Bronchial epithelial cell (primary cell): Measurements from ENCODE around the gene LAD1. TPM values are rescaled to one million over a fixed set of nuclear protein-coding genes. Genes with fewer than 3 reads are reported as not detected.

Experiments used
- DNase-seq: peaks from one replicate; pipeline ENCODE4 v3.0.0-alpha.2; 2010; ENCODE audit warnings: low read depth
- FAIRE-seq: peaks from 2 replicates; lab custom pipeline; 2011; peaks lifted over from hg19 to GRCh38; lab: Jason Lieb, UNC
- H3K27me3 ChIP-seq: 2 replicates; pipeline ENCODE4 v1.5.1; 2011; ENCODE audit warnings: low read length; ENCODE audit not compliant: control insufficient read depth, insufficient read depth
- H3K36me3 ChIP-seq: 2 replicates; pipeline ENCODE4 v1.5.1; 2011; ENCODE audit warnings: low read length; ENCODE audit not compliant: control insufficient read depth, insufficient read depth
- H3K4me3 ChIP-seq: 2 replicates; pipeline ENCODE4 v1.5.1; 2011; ENCODE audit warnings: mild to moderate bottlenecking, low read depth, low read length, control low read depth
- total RNA-seq: library from RNA; depleted of rRNA; stranded (reverse); fragments of >200 nt; gene quantifications from 2 replicates; pipeline ENCODE4 v1.2.1, GENCODE V29; 2014
- TF ChIP-seq, protein P1 (sequence below): IDR thresholded peaks from 2 replicates; pipeline ENCODE4 v1.5.1; 2011; ENCODE audit warnings: mild to moderate bottlenecking, moderate library complexity, low read length, control low read depth, inconsistent platforms; ENCODE audit not compliant: insufficient read depth, severe bottlenecking

The LAD1 gene
- total RNA-seq, 1 donor from 2014 or later: 156 TPM

DNA sequence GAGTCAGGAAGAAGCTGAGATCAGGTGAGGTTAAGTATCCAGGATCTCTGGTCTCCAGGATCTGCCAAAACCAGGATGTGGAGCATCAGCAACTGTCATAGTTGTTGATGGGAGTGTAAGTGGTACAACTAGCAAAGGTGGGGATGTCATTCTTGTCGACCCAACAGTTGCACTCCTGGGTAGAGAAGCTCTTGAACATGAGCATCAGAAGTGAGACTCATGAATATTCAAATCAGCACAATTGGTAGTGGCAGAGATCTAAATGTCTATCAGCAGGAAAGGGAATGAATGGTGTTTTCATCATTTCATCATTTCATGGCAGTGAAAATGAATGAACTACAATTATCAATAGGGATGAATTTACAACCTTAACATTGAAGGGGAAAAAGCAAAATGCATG lies 4.2 kb upstream of the LAD1 start:
- DNase-seq: no peak
- TF ChIP-seq, protein P1, sequence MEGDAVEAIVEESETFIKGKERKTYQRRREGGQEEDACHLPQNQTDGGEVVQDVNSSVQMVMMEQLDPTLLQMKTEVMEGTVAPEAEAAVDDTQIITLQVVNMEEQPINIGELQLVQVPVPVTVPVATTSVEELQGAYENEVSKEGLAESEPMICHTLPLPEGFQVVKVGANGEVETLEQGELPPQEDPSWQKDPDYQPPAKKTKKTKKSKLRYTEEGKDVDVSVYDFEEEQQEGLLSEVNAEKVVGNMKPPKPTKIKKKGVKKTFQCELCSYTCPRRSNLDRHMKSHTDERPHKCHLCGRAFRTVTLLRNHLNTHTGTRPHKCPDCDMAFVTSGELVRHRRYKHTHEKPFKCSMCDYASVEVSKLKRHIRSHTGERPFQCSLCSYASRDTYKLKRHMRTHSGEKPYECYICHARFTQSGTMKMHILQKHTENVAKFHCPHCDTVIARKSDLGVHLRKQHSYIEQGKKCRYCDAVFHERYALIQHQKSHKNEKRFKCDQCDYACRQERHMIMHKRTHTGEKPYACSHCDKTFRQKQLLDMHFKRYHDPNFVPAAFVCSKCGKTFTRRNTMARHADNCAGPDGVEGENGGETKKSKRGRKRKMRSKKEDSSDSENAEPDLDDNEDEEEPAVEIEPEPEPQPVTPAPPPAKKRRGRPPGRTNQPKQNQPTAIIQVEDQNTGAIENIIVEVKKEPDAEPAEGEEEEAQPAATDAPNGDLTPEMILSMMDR: no peak
- FAIRE-seq: no peak
- H3K36me3 ChIP-seq: no peaks in the 10 kb centered on the region
- H3K4me3 ChIP-seq: no peak overlapping the region
- no peaks in the 10 kb centered on the region for H3K27me3 ChIP-seq

DNA sequence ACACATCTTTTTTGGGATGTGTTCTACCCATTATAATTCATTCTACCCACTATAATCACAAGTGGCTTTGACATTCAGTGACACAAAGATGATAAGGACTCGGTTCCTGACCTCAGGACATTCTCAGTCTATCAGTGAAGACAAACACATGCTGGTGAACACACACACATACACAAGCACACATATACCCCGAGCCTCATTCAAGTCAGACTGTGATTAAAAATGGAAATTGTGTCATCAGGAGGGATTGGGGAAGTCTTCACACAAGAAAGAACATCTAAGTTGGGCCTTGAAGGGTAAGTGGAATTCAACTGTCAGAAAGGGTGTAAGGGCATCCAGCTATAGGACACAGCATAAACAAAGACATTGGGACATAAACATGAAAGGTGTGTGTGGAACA lies 2.6 kb upstream of the LAD1 start:
- DNase-seq: no peak
- no peaks in the 10 kb centered on the region for H3K27me3 ChIP-seq
- TF ChIP-seq, protein P1: no peak
- FAIRE-seq: peak; percentile 94
- H3K4me3 ChIP-seq: no peak overlapping the region
- H3K36me3 ChIP-seq: no peaks in the 10 kb centered on the region

DNA sequence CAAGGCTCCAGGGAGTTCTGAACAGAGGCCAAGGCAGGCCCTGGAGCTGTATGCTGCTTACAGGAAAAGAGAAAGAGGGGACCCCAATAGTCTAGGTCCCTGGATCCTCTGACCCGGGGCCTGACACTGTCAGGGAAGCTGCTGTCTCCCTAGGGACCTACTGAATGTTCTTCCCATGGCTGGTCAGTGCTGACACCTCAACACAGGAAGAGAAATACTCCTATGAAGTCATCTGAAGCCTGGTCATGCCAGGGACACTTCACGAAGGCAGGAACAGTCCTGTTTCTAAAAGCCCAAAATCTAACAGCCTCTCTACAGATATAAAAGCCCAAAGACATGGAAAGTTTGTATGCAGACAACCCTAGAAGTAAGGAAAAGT lies 1.7 kb upstream of the LAD1 start:
- TF ChIP-seq, protein P1: no peak
- FAIRE-seq (no peak), DNase-seq (no peak)
- Histone ChIP-seq H3K27me3 (no peaks in the 10 kb centered on the region), H3K36me3 (peaks cover 2% of the 10 kb centered on the region), H3K4me3 (no peak overlapping the region)

DNA sequence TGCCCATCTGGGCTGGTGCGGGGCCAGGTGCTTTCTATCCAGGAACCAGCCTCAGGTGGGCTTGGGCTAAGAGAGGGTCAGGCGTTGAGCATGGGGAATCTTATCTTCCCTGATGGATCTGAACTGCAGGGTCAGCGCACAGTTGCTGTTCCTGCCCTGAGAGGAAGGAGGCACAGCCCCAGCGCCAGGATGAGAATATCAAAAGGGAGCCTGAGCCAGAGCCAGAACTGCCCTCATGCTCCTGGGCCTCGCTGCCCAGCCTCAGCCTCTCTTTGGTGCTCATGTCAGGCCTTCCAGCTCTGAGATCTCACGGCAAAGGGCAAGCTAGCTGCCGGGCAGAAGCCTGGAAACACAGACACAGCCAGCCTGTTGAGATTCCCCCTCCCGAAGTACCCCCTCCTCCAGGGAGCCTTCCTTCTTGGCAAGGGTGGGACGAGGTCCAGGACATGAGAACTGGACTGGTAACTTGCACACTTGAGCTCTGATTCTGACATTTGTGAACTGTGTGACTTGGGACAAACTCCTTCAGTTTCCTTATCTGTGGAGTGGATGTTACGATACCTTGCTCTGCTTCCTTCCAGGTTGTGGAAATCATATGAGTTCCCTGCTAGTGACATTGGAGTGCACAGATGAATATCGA lies 1.2 kb upstream of the LAD1 start:
- H3K27me3 ChIP-seq: no peaks in the 10 kb centered on the region
- H3K36me3 ChIP-seq: peaks cover 3% of the 10 kb centered on the region
- peak overlapping the region; percentile 85 for H3K4me3 ChIP-seq
- no peak for DNase-seq
- FAIRE-seq: peak; percentile 80
- TF ChIP-seq, protein P1: no peak

DNA sequence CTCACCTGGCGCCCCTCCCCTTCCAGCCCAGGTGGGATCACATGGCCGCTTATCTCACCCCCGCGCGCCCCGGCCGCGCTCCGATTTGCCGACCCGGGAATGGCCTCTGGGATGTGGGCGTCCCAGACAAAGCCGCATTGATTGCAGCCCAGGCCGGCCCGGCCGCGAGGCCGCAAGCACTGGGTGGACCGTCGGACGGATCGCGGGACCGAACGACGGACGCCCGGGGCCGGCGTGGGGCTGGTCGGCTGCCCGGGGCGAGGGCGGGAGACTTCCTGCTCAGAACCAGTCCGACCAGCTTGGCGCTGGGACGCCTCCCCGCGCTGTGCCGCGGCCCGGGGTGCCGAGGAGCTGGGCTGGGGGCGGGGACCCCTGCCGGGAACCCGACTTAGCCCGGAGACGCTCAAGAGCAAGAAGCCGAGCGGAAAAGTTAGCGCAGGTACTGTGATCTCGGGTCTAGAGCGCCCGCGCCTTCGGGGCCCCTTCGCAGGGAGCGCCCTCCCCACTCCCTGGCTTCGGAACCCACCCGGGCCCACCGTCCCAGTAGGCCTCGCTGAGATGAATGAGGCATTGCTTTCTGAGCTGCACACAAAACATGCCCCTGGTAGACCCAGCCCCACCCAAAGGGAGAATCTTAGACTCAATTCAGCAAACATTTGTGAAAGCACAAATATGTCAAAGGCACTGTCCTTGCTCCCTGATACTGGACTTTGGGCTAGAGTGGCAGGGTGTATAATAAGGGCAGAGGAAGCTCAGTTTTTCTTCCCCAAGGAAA lies 415 bp upstream of the LAD1 start:
- FAIRE-seq (no peak), DNase-seq (peak; percentile 67)
- Histone ChIP-seq H3K4me3 (peak overlapping the region; percentile 85), H3K36me3 (peaks cover 6% of the 10 kb centered on the region), H3K27me3 (no peaks in the 10 kb centered on the region)
- TF ChIP-seq, protein P1: no peak
